ENCODE measurements around the gene STOML3.

- TF ChIP-seq CTCF (conservative IDR thresholded peaks at IDR 0.05) (no peak), ZFX (IDR thresholded peaks at IDR 0.05) (no peak)
Measured at GRCh38 chr13:39035204-39035603, 44.6 kb upstream of the STOML3 start.
